ENCODE measurements around the gene CCDC138.

The CCDC138 gene

GRCh38 chr2:108898315-108899082 is 111.9 kb downstream of the CCDC138 start:
- Histone ChIP-seq H4K20me1 (ENCODE audit: insufficient read depth) (no peaks in the 10 kb centered on the region), H2AFZ (ENCODE audit: low read depth) (no peak overlapping the region), H3K9ac (no peak overlapping the region), H3K4me1 (ENCODE audit: low read depth, poor library complexity, severe bottlenecking) (no peaks in the 10 kb centered on the region), H3K79me2 (ENCODE audit: insufficient read depth, low read depth) (no peaks in the 10 kb centered on the region), H3K27me3 (ENCODE audit: insufficient read depth, low read depth) (no peaks in the 10 kb centered on the region), H3K4me3 (IDR thresholded peaks at IDR 0.05; ENCODE audit: insufficient read depth, low read depth, low read length) (no peak overlapping the region), H3K36me3 (ENCODE audit: insufficient read depth) (no peaks in the 10 kb centered on the region), H3K4me2 (no peak overlapping the region), H3K27ac (no peak overlapping the region)
- TF ChIP-seq CTCF (conservative IDR thresholded peaks at IDR 0.05; ENCODE audit: low read depth, low read length): no peak

GRCh38 chr2:108904680-108905079 is 118.1 kb downstream of the CCDC138 start:
- Histone ChIP-seq H3K36me3 (ENCODE audit: insufficient read depth) (no peaks in the 10 kb centered on the region), H4K20me1 (ENCODE audit: insufficient read depth) (no peaks in the 10 kb centered on the region), H3K4me1 (ENCODE audit: low read depth, poor library complexity, severe bottlenecking) (no peaks in the 10 kb centered on the region), H3K27me3 (ENCODE audit: insufficient read depth, low read depth) (no peaks in the 10 kb centered on the region), H3K4me2 (no peak overlapping the region), H3K4me3 (IDR thresholded peaks at IDR 0.05; ENCODE audit: insufficient read depth, low read depth, low read length) (no peak overlapping the region), H3K27ac (no peak overlapping the region), H3K9ac (no peak overlapping the region), H3K79me2 (ENCODE audit: insufficient read depth, low read depth) (no peaks in the 10 kb centered on the region), H2AFZ (ENCODE audit: low read depth) (no peak overlapping the region)
- no peak for TF ChIP-seq CTCF (conservative IDR thresholded peaks at IDR 0.05; ENCODE audit: low read depth, low read length)

GRCh38 chr2:108905176-108905575 is 118.6 kb downstream of the CCDC138 start:
- Histone ChIP-seq H3K4me2 (no peak overlapping the region), H3K36me3 (ENCODE audit: insufficient read depth) (no peaks in the 10 kb centered on the region), H3K4me1 (ENCODE audit: low read depth, poor library complexity, severe bottlenecking) (no peaks in the 10 kb centered on the region), H4K20me1 (ENCODE audit: insufficient read depth) (no peaks in the 10 kb centered on the region), H3K79me2 (ENCODE audit: insufficient read depth, low read depth) (no peaks in the 10 kb centered on the region), H3K27ac (no peak overlapping the region), H3K9ac (no peak overlapping the region), H3K27me3 (ENCODE audit: insufficient read depth, low read depth) (no peaks in the 10 kb centered on the region), H2AFZ (ENCODE audit: low read depth) (no peak overlapping the region), H3K4me3 (IDR thresholded peaks at IDR 0.05; ENCODE audit: insufficient read depth, low read depth, low read length) (no peak overlapping the region)
- no peak for TF ChIP-seq CTCF (conservative IDR thresholded peaks at IDR 0.05; ENCODE audit: low read depth, low read length)

- no peak for TF ChIP-seq CTCF (conservative IDR thresholded peaks at IDR 0.05; ENCODE audit: low read depth, low read length)
- H3K4me1 ChIP-seq (ENCODE audit: low read depth, poor library complexity, severe bottlenecking): no peaks in the 10 kb centered on the region
- H3K79me2 ChIP-seq (ENCODE audit: insufficient read depth, low read depth): no peaks in the 10 kb centered on the region
- H3K27me3 ChIP-seq (ENCODE audit: insufficient read depth, low read depth): no peaks in the 10 kb centered on the region
- no peak overlapping the region for H3K27ac ChIP-seq
- H3K4me3 ChIP-seq (IDR thresholded peaks at IDR 0.05; ENCODE audit: insufficient read depth, low read depth, low read length): no peak overlapping the region
- no peaks in the 10 kb centered on the region for H3K36me3 ChIP-seq (ENCODE audit: insufficient read depth)
- H3K4me2 ChIP-seq: no peak overlapping the region
- no peaks in the 10 kb centered on the region for H4K20me1 ChIP-seq (ENCODE audit: insufficient read depth)
- H3K9ac ChIP-seq: no peak overlapping the region
- H2AFZ ChIP-seq (ENCODE audit: low read depth): no peak overlapping the region
Measured at GRCh38 chr2:108905906-108906305, 119.3 kb downstream of the CCDC138 start.
